Right lobe of liver (tissue), 4 donors: ENCODE results near the gene ARVCF.

Source experiments
- POLR2A ChIP-seq: fragments of 450-650 bp; IDR thresholded peaks from one replicate; pipeline ENCODE4 v1.6.1; 2017; ENCODE audit warnings: antibody characterized with exemption, mild to moderate bottlenecking
- TF ChIP-seq, protein P1 (sequence below), 4 donors: fragments of 200-600 bp in 3 of 4; fragments of 450-650 bp in 1 of 4; IDR thresholded peaks; one replicate each; pipeline versions ENCODE4 v1.5.1 to v1.8.0; 2016 to 2022; ENCODE audit warnings: antibody characterized with exemption in 4 of 4, mild to moderate bottlenecking in 2 of 4
- donor health status: DM: no; HTN: no; CAD: no.
- donor health status: DM: no; HTN: no; CAD: no.
- donor health status: DM: no; HTN: yes; CAD: no.

DNA sequence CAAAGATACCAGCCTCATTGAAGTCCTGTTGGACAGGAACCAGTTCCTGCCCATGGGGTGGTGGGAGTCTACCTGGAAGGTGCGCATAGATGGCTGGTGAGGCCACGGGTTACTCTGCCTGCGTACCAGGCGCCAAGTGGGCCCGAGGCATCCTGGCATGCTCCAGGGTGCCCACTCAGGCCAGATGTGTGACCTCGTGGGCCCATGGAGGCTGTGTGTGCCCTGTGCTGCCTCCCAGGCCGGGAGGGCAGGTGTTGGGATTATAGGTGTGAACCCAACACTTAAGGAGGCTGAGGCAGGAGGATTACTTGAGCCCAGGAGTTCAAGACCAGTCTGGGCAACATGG, 27.3 kb upstream of the ARVCF start:
- TF ChIP-seq POLR2A: no peak
- TF ChIP-seq, protein P1, sequence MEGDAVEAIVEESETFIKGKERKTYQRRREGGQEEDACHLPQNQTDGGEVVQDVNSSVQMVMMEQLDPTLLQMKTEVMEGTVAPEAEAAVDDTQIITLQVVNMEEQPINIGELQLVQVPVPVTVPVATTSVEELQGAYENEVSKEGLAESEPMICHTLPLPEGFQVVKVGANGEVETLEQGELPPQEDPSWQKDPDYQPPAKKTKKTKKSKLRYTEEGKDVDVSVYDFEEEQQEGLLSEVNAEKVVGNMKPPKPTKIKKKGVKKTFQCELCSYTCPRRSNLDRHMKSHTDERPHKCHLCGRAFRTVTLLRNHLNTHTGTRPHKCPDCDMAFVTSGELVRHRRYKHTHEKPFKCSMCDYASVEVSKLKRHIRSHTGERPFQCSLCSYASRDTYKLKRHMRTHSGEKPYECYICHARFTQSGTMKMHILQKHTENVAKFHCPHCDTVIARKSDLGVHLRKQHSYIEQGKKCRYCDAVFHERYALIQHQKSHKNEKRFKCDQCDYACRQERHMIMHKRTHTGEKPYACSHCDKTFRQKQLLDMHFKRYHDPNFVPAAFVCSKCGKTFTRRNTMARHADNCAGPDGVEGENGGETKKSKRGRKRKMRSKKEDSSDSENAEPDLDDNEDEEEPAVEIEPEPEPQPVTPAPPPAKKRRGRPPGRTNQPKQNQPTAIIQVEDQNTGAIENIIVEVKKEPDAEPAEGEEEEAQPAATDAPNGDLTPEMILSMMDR (IDR thresholded peaks at IDR 0.05): no peak
